Islet of Langerhans (tissue), 1 donor: ENCODE measurements around the gene CLEC16A.

ENCODE experiments used
- FAIRE-seq: peaks from one replicate; lab custom pipeline; 2011; peaks lifted over from hg19 to GRCh38; lab: Jason Lieb, UNC

Gene CLEC16A

GRCh38 chr16:10969615-10970014, 25.3 kb downstream of the CLEC16A start:
- no peak for FAIRE-seq

- FAIRE-seq: no peak
Measured at GRCh38 chr16:10970065-10970464, 25.7 kb downstream of the CLEC16A start.

- peak; percentile 85 for FAIRE-seq
Measured at GRCh38 chr16:10971560-10971961, 27.2 kb downstream of the CLEC16A start.

GRCh38 chr16:10972108-10972818, 27.9 kb downstream of the CLEC16A start:
- no peak for FAIRE-seq

- no peak for FAIRE-seq
Measured at GRCh38 chr16:10972819-10973464, 28.6 kb downstream of the CLEC16A start.

GRCh38 chr16:10976634-10977033, 32.3 kb downstream of the CLEC16A start:
- no peak for FAIRE-seq

GRCh38 chr16:10978124-10978523, 33.8 kb downstream of the CLEC16A start:
- FAIRE-seq: no peak

- FAIRE-seq: no peak
Measured at GRCh38 chr16:10978871-10979446, 34.6 kb downstream of the CLEC16A start.

- no peak for FAIRE-seq
Measured at GRCh38 chr16:10979717-10980601, 35.6 kb downstream of the CLEC16A start.

GRCh38 chr16:10980813-10981212, 36.4 kb downstream of the CLEC16A start:
- no peak for FAIRE-seq

GRCh38 chr16:10981697-10982216, 37.4 kb downstream of the CLEC16A start:
- FAIRE-seq: no peak

GRCh38 chr16:10982465-10983150, 38.2 kb downstream of the CLEC16A start:
- FAIRE-seq: no peak

- FAIRE-seq: no peak
Measured at GRCh38 chr16:10983159-10983558, 38.8 kb downstream of the CLEC16A start.

- FAIRE-seq: no peak
Measured at GRCh38 chr16:10984509-10984908, 40.1 kb downstream of the CLEC16A start.

- FAIRE-seq: no peak
Measured at GRCh38 chr16:10987361-10988163, 43.2 kb downstream of the CLEC16A start.

- FAIRE-seq: no peak
Measured at GRCh38 chr16:10988164-10988803, 43.9 kb downstream of the CLEC16A start.

GRCh38 chr16:10988879-10989278, 44.5 kb downstream of the CLEC16A start:
- FAIRE-seq: no peak

- FAIRE-seq: no peak
Measured at GRCh38 chr16:10989559-10989958, 45.2 kb downstream of the CLEC16A start.

GRCh38 chr16:10990378-10990777, 46.0 kb downstream of the CLEC16A start:
- no peak for FAIRE-seq

GRCh38 chr16:10992112-10992511, 47.7 kb downstream of the CLEC16A start:
- FAIRE-seq: no peak
